Stimulated activated CD8-positive, alpha-beta memory T cell treated with anti-CD3 and anti-CD28 coated beads, Interleukin-7, amount 100 ng/mL, for 48 hours (primary cell): ENCODE data around the gene PANK1.

Source experiments
- DNase-seq, 2 donors: peaks; one replicate each; pipeline ENCODE4 v3.0.0-alpha.2; 2020; ENCODE audit warnings: low read depth in 1 of 2; ENCODE audit errors: extremely low read depth in 1 of 2

The PANK1 gene

GRCh38 chr10:89652806-89653370 lies 7.8 kb upstream of the PANK1 start:
- DNase-seq = no peak

GRCh38 chr10:89651916-89652573 lies 7.0 kb upstream of the PANK1 start:
- DNase-seq = no peak

DNA sequence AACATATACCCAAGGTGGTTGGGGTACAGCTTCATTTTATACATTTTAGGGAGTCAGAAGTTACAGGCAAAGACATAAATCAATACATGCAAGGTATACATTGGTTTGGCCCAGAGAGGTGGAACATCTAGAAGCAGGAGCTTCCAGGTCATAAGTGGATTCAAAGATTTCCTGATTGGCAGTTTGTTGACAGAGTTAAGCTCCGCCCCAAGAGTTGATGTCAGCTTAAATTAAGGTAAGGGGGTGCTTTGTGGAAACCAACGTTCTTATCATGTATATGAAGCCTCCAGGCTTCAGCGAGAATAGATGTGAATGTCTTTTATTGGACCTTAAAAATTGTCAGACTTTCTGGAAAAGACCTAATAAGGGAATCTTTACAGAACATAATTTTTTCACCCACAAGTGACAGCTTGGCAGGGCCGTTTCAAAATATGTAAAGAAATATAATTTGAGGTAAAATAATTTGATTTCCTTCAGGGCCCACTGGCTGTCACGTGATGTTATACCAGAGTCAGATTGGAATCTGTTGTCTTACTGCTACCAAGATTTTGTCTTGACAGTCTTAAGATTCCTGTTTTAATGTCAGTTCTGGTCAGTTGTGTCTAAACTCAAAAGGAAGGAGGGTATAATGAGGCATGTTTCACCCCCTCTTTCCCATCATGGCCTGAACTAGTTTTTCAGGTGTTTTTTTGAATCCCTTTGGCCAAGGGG lies 6.3 kb upstream of the PANK1 start:
- DNase-seq = no peak

- DNase-seq = no peak
Measured at GRCh38 chr10:89649051-89649450, 4.0 kb upstream of the PANK1 start.

- no peak for DNase-seq
Measured at GRCh38 chr10:89648074-89648473, 3.0 kb upstream of the PANK1 start.

- DNase-seq = no peak
Measured at GRCh38 chr10:89646889-89647657, 2.0 kb upstream of the PANK1 start.

- DNase-seq = no peak
Measured at GRCh38 chr10:89645742-89646172, 715 bp upstream of the PANK1 start.

DNA sequence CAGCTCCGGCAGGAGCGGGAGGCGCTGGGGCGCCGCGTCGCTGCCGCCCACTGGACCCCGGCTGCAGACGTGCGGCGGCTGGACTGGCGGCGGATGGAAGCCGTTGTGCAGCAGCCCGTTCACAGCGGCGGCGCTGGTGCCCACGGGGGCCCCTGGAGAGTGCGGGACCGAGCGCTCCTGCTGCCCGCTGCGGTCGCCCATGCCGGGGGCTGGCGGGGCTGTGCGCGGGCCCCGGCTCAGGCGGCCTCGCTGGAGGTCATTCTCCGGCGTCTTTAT lies 413 bp downstream of the PANK1 start:
- DNase-seq = no peak

GRCh38 chr10:89643812-89644690 lies 991 bp downstream of the PANK1 start:
- DNase-seq = peak; percentile 33 to 60

GRCh38 chr10:89643431-89643811 lies 1.6 kb downstream of the PANK1 start:
- no peak for DNase-seq

GRCh38 chr10:89642193-89642592 lies 2.8 kb downstream of the PANK1 start:
- DNase-seq = no peak

GRCh38 chr10:89640241-89640640 lies 4.8 kb downstream of the PANK1 start:
- no peak for DNase-seq

DNA sequence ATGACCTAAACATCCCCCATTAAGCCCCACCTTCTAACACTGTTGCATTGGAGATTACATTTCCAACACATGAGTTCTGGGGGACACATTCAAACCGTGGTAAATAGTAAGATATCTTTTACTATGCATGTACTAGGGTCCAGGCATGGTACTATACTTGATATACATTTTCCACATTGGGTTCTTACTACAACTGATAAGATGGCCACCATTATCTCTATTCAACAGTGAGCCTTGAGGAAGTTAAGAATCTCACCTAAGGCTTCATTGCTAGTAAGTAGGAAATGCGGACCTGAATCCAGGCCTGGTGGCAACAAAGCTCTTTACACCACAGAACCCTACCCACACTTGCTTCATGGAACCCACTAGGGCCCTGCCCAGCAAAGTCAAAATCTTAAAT lies 5.7 kb downstream of the PANK1 start:
- DNase-seq = no peak

DNA sequence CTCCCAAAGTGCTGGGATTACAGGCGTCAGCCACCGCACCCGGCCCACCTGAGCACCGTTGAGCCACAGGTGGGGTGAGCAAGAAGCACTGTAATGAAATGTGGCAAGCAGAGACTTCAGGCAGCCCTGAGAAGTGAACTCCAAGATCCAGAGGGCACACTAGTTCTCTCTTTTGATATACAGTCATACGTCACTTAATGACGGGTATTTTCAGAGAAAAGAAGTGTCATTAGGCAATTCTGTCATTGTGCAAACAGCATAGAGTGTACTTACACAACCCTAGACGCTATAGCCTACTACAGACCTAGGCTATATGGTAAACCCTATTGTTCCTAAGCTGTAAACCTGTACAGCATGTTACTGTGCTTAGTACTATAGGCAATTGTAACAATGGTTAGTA lies 7.9 kb downstream of the PANK1 start:
- DNase-seq = no peak

DNA sequence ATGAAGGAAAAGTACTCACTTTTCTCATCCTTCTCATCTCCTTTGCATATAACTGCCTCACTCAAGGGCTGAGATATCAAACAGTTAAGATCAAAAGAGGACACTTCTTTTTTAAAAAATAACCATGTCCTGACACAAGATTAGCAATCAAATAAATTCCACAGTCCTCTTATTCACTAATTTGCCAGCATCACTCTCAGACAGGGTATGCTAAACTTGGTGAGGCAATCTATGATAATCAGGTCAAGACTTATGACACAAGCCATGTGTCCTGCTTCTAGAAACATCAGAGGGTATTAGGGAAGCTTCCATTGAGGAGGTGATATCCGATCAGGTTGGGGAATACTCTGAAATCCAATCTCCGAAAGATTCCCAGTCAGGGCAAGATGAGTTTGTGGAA lies 10.4 kb downstream of the PANK1 start:
- DNase-seq = no peak

- DNase-seq = no peak
Measured at GRCh38 chr10:89633484-89633883, 11.6 kb downstream of the PANK1 start.

DNA sequence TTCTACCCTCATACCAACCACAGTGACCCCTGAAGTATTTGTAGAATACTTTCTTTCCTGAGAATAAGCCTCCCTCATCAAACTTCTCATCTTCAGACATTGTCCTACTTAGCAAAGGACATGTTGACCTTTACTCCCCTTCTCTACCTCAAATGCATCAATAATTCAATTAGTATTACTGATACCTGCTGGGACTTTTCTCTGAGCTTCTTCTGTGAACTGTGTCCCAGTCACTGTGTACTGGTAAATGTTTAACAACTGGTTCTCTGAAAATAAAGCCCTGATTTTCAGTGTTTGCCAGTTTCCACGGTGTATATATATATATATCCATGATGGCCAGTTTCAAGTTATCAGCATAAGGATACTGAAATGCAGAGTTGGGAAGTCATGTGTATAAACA lies 12.2 kb downstream of the PANK1 start:
- no peak for DNase-seq

DNA sequence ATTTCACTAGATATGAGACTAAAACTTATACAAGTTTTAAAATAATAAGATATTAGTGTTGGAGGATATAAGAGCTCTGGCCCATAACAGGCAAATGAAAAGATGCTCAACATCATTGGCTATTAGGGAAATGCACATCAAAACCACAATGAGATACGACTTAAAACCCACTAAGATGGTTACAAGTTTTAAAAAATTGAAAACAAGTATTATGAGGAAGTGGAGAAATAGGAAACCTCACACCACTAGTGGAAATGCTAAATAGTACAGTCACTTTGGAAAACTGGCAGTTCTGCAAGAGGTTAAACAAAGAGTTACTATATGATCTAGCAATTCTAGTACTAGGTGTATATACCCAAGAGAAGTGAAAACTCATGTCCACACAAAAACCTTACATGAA lies 17.2 kb downstream of the PANK1 start:
- DNase-seq = no peak

DNA sequence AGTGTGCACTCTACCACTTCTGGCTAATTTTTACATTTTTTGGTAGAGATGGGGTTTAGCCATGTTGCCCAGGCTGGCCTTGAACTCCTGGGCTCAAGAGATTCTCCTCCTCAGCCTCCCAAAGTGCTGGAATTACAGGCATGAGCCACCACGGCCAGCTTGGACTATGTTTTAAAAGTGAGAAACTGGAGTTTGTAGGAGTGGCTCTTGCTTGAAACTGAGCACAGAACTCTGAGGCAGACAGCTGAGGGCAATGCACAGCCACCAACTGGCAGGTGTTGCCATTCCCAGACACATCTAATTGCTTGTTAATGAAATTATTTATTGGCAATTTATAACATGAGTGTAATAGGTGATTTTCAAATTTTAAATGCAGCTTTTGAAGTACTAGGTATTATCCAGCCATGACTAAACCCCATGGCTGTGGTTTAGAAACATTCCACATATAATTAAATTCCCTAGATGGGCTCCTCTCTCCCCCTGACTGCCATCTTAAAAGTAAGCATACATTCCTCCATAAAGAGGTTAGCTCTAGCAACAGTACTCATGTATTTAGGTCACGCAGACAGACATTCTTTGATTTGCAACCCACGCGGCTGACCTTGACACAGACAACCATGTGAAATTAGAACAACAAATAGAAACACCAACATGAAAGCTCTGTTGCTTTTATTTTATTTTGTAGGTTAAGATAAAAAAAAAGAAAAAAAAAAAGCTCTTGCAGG lies 19.8 kb downstream of the PANK1 start:
- DNase-seq = no peak

GRCh38 chr10:89624020-89624419 lies 21.0 kb downstream of the PANK1 start:
- no peak for DNase-seq
